ENCODE results near the gene EYS. TPM values are rescaled to one million over a fixed set of nuclear protein-coding genes. Genes with fewer than 3 reads are reported as not detected.

Gene EYS
- total and polyA plus RNA-seq, 2 of the 13 experiments (the other 11 are each of a cell fraction or from before 2014, with no cell fraction given) = 0.04 to 0.07 TPM

GRCh38 chr6:63968650-63969049, 1738.4 kb downstream of the EYS start:
- H3K9ac ChIP-seq (ENCODE audit: insufficient read depth, low read depth, low read length) = no peak overlapping the region
- WGBS (ENCODE audit: low lambda C conversion rate) = 4% methylated on average over 2 of the region's 2 CpGs
- no peaks in the 10 kb centered on the region for H3K27me3 ChIP-seq (ENCODE audit: control insufficient read depth in 1 of 2, insufficient read depth in 2 of 2, low read length in 2 of 2)
- no peak overlapping the region for H3K4me2 ChIP-seq (ENCODE audit: low read depth, low read length)
- intact Hi-C loops (cut with micrococcal nuclease; ENCODE audit: unreplicated experiment) = no loop called here
- H3K9me3 ChIP-seq (ENCODE audit: low read length) = no peaks in the 10 kb centered on the region
- FAIRE-seq (no peak), ATAC-seq (no peak), DNase-seq (ENCODE audit: low spot score) (no peak)
- CTCF ChIA-PET (ENCODE audit: low intra/inter-chr PET ratio, low total read pairs) = no interaction called here
- H3K36me3 ChIP-seq (replicated peaks in 1 of 2; ENCODE audit: control insufficient read depth in 1 of 2, insufficient read depth in 2 of 2, low read length in 2 of 2) = no peaks in the 10 kb centered on the region
- H3K4me3 ChIP-seq (replicated peaks in 1 of 3; ENCODE audit: insufficient read depth in 1 of 3, low read depth in 2 of 3, low read length in 3 of 3) = no peak overlapping the region
- POLR2A ChIA-PET = no interaction called here
- H2AFZ ChIP-seq (ENCODE audit: low read length) = no peak overlapping the region
- H3K79me2 ChIP-seq (ENCODE audit: insufficient read depth, low read length) = no peaks in the 10 kb centered on the region
- TF ChIP-seq MAFK (conservative IDR thresholded peaks at IDR 0.05 in 1 of 2, IDR thresholded peaks at IDR 0.05 in 1 of 2; ENCODE audit: low read length in 2 of 2) = peak; percentile 64 to 77
- no peak for TF ChIP-seq ZNF264 (CRISPR knock-in tag; IDR thresholded peaks at IDR 0.05)
- no peak for TF ChIP-seq ZNF782 (CRISPR knock-in tag; IDR thresholded peaks at IDR 0.05; ENCODE audit: borderline replicate concordance)
- TF ChIP-seq MAFF (IDR thresholded peaks at IDR 0.05; ENCODE audit: low read depth, low read length) = peak; percentile 66
- in situ Hi-C loops (cut with HindIII; ENCODE audit: extremely low pct_ligation_motif_present, low pct_unique_long_range_greater_than_20kb) = no loop called here
- no peaks in the 10 kb centered on the region for H3K4me1 ChIP-seq (ENCODE audit: insufficient read depth, low read length)
- no peaks in the 10 kb centered on the region for H4K20me1 ChIP-seq (ENCODE audit: insufficient read depth, low read length)
- H3K27ac ChIP-seq (ENCODE audit: extremely low read length, insufficient read depth, low read length) = no peak overlapping the region
- no TSS peak for BruUV-seq (replicated peaks)

GRCh38 chr6:63964366-63964765, 1742.7 kb downstream of the EYS start:
- DNase-seq (ENCODE audit: low spot score) (no peak), FAIRE-seq (no peak), ATAC-seq (no peak)
- no peaks in the 10 kb centered on the region for H3K4me1 ChIP-seq (ENCODE audit: insufficient read depth, low read length)
- H3K27ac ChIP-seq (ENCODE audit: extremely low read length, insufficient read depth, low read length) = no peak overlapping the region
- CTCF ChIA-PET (ENCODE audit: low intra/inter-chr PET ratio, low total read pairs) = no interaction called here
- no peaks in the 10 kb centered on the region for H3K36me3 ChIP-seq (replicated peaks in 1 of 2; ENCODE audit: control insufficient read depth in 1 of 2, insufficient read depth in 2 of 2, low read length in 2 of 2)
- no peak overlapping the region for H3K4me2 ChIP-seq (ENCODE audit: low read depth, low read length)
- no peaks in the 10 kb centered on the region for H3K9me3 ChIP-seq (ENCODE audit: low read length)
- H4K20me1 ChIP-seq (ENCODE audit: insufficient read depth, low read length) = no peaks in the 10 kb centered on the region
- H3K9ac ChIP-seq (ENCODE audit: insufficient read depth, low read depth, low read length) = no peak overlapping the region
- H3K27me3 ChIP-seq (ENCODE audit: control insufficient read depth in 1 of 2, insufficient read depth in 2 of 2, low read length in 2 of 2) = no peaks in the 10 kb centered on the region
- no peak overlapping the region for H2AFZ ChIP-seq (ENCODE audit: low read length)
- intact Hi-C loops (cut with micrococcal nuclease; ENCODE audit: unreplicated experiment) = no loop called here
- no peak overlapping the region for H3K4me3 ChIP-seq (replicated peaks in 1 of 3; ENCODE audit: insufficient read depth in 1 of 3, low read depth in 2 of 3, low read length in 3 of 3)
- H3K79me2 ChIP-seq (ENCODE audit: insufficient read depth, low read length) = no peaks in the 10 kb centered on the region
- in situ Hi-C loops (cut with HindIII; ENCODE audit: extremely low pct_ligation_motif_present, low pct_unique_long_range_greater_than_20kb) = no loop called here
- no TSS peak for BruUV-seq (replicated peaks)
- POLR2A ChIA-PET = no interaction called here
- TF ChIP-seq ZNF691 (CRISPR knock-in tag; IDR thresholded peaks at IDR 0.05; ENCODE audit: borderline replicate concordance, low read depth) (no peak), KLF11 (CRISPR knock-in tag; IDR thresholded peaks at IDR 0.05) (no peak), GTF3A (CRISPR knock-in tag; conservative IDR thresholded peaks at IDR 0.05) (no peak), ZSCAN12 (CRISPR knock-in tag; IDR thresholded peaks at IDR 0.05) (no peak), SP4 (CRISPR knock-in tag; IDR thresholded peaks at IDR 0.05) (no peak), ZNF616 (CRISPR knock-in tag; IDR thresholded peaks at IDR 0.05; ENCODE audit: low read depth) (no peak), ATM (IDR thresholded peaks at IDR 0.05; ENCODE audit: borderline replicate concordance) (no peak)
- TF ChIP-seq, protein P1, sequence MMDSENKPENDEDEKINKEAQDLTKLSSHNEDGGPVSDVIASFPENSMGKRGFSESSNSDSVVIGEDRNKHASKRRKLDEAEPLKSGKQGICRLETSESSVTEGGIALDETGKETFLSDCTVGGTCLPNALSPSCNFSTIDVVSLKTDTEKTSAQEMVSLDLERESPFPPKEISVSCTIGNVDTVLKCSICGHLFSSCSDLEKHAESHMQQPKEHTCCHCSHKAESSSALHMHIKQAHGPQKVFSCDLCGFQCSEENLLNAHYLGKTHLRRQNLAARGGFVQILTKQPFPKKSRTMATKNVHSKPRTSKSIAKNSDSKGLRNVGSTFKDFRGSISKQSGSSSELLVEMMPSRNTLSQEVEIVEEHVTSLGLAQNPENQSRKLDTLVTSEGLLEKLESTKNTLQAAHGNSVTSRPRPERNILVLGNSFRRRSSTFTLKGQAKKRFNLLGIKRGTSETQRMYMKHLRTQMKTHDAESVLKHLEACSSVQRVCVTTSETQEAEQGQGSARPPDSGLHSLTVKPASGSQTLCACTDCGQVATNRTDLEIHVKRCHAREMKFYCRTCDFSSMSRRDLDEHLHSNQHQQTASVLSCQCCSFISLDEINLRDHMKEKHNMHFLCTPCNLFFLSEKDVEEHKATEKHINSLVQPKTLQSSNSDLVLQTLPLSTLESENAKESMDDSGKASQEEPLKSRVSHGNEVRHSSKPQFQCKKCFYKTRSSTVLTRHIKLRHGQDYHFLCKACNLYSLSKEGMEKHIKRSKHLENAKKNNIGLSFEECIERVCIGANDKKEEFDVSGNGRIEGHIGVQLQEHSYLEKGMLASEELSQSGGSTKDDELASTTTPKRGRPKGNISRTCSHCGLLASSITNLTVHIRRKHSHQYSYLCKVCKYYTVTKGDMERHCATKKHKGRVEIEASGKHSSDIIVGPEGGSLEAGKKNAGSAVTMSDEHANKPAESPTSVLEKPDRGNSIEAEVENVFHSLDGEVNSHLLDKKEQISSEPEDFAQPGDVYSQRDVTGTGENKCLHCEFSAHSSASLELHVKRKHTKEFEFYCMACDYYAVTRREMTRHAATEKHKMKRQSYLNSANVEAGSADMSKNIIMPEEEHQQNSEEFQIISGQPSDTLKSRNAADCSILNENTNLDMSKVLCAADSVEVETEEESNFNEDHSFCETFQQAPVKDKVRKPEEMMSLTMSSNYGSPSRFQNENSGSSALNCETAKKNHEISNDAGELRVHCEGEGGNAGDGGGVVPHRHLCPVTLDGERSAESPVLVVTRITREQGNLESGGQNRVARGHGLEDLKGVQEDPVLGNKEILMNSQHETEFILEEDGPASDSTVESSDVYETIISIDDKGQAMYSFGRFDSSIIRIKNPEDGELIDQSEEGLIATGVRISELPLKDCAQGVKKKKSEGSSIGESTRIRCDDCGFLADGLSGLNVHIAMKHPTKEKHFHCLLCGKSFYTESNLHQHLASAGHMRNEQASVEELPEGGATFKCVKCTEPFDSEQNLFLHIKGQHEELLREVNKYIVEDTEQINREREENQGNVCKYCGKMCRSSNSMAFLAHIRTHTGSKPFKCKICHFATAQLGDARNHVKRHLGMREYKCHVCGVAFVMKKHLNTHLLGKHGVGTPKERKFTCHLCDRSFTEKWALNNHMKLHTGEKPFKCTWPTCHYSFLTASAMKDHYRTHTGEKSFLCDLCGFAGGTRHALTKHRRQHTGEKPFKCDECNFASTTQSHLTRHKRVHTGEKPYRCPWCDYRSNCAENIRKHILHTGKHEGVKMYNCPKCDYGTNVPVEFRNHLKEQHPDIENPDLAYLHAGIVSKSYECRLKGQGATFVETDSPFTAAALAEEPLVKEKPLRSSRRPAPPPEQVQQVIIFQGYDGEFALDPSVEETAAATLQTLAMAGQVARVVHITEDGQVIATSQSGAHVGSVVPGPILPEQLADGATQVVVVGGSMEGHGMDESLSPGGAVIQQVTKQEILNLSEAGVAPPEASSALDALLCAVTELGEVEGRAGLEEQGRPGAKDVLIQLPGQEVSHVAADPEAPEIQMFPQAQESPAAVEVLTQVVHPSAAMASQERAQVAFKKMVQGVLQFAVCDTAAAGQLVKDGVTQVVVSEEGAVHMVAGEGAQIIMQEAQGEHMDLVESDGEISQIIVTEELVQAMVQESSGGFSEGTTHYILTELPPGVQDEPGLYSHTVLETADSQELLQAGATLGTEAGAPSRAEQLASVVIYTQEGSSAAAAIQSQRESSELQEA (CRISPR knock-in tag; IDR thresholded peaks at IDR 0.05; ENCODE audit: not compliant biosample characterization) = no peak

All from HepG2 (cell line).